MM.1S (cell line): Measurements from ENCODE around the gene SAMD13.

Experiments used
- DNase-seq: peaks from one replicate; pipeline ENCODE4 v3.0.0-alpha.2; 2015
- H2AFZ ChIP-seq: fragments of 300-600 bp; sonication (generic); 2 replicates; pipeline ENCODE4 v1.6.0; 2016; ENCODE audit warnings: antibody characterized with exemption, low read length
- H3F3A ChIP-seq: fragments of 300-600 bp; sonication (generic); 2 replicates; pipeline ENCODE4 v1.6.1; 2016; ENCODE audit warnings: mild to moderate bottlenecking, antibody characterized with exemption, low read length, moderate library complexity, mixed read lengths; ENCODE audit not compliant: insufficient read depth
- H3K27ac ChIP-seq: fragments of 300-600 bp; sonication (generic); 2 replicates; pipeline ENCODE4 v1.5.1; 2016; ENCODE audit warnings: mild to moderate bottlenecking, low read length
- H3K27me3 ChIP-seq: fragments of 300-600 bp; sonication (generic); replicated peaks from 2 replicates; pipeline ENCODE4 v1.6.0; 2016; ENCODE audit warnings: low read length; ENCODE audit not compliant: insufficient read depth
- H3K36me3 ChIP-seq: fragments of 300-600 bp; sonication (generic); replicated peaks from 2 replicates; pipeline ENCODE4 v1.6.1; 2016; ENCODE audit warnings: mild to moderate bottlenecking, low read length, mixed read lengths; ENCODE audit not compliant: insufficient read depth
- H3K4me1 ChIP-seq: fragments of 300-600 bp; sonication (generic); 2 replicates; pipeline ENCODE4 v1.6.1; 2016; ENCODE audit warnings: low read length, mixed read lengths
- H3K4me2 ChIP-seq: fragments of 300-600 bp; sonication (generic); 2 replicates; pipeline ENCODE4 v1.6.0; 2016; ENCODE audit warnings: low read depth, low read length
- H3K4me3 ChIP-seq: fragments of 300-600 bp; sonication (generic); 2 replicates; pipeline ENCODE4 v1.5.1; 2016; ENCODE audit warnings: low read length, mixed read lengths
- H3K79me2 ChIP-seq: fragments of 300-600 bp; sonication (generic); 2 replicates; pipeline ENCODE4 v1.6.1; 2016; ENCODE audit warnings: mixed run types, low read length, mixed read lengths
- H3K9ac ChIP-seq: fragments of 300-600 bp; sonication (generic); 2 replicates; pipeline ENCODE4 v1.6.1; 2016; ENCODE audit warnings: low read length, mixed read lengths
- H3K9me2 ChIP-seq: fragments of 300-600 bp; sonication (generic); replicated peaks from 2 replicates; pipeline ENCODE4 v1.6.1; 2016; ENCODE audit warnings: mild to moderate bottlenecking, low read length, mixed read lengths; ENCODE audit not compliant: insufficient read depth
- H3K9me3 ChIP-seq: fragments of 300-600 bp; sonication (generic); replicated peaks from 2 replicates; pipeline ENCODE4 v1.6.1; 2016; ENCODE audit warnings: mild to moderate bottlenecking, low read length, mixed read lengths; ENCODE audit not compliant: insufficient read depth
- H4K20me1 ChIP-seq: fragments of 300-600 bp; sonication (generic); 2 replicates; pipeline ENCODE4 v1.6.1; 2016; ENCODE audit warnings: mild to moderate bottlenecking, low read length, moderate library complexity, mixed read lengths; ENCODE audit not compliant: insufficient read depth
- EZH2 ChIP-seq: fragments of 300-600 bp; sonication (generic); optimal IDR thresholded peaks from 2 replicates; pipeline ENCODE3; 2017; ENCODE audit warnings: low read depth, mild to moderate bottlenecking, antibody characterized with exemption, low read length, mixed read lengths
- EZH2phosphoT487 ChIP-seq: fragments of 300-600 bp; sonication (generic); IDR thresholded peaks from 2 replicates; pipeline ENCODE4 v1.6.1; 2018; ENCODE audit warnings: antibody characterized with exemption, low read length
- TF ChIP-seq, protein P1 (sequence below): fragments of 300-600 bp; sonication (generic); IDR thresholded peaks from 2 replicates; pipeline ENCODE4 v1.5.1; 2016; ENCODE audit warnings: antibody characterized with exemption, low read length, mixed read lengths

Gene SAMD13

DNA sequence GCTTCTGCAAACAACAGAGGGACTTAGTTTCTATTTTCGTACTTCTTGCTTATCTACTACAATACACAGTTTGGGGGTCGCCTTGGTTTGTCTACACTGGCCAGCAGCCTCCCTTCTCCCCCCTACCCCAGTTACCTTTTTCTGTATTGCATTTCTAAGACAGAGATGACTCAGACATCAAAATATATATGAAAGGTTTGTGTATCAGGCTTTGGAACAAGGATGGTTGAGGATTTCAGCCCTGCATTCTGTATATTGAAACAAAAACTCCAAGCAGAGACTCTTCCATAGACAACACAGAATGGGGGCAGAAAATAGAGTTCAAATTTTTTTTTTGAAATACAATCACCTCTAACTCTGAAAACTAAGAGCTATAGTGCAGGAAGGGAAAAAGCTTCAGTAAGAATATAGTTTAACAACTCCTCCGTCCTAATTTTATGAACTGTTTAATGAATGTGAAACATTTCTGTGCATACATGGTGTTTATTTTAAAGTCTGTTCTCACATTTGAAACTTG, 1.9 kb downstream of the SAMD13 start:
- Histone ChIP-seq H3K4me2 (peak overlapping the region; percentile 52), H3K27ac (no peak overlapping the region), H3K4me3 (peak overlapping the region; percentile 11; the same call in 1 of the 2 replicates), H3K36me3 (no peaks in the 10 kb centered on the region), H3K9me2 (no peaks in the 10 kb centered on the region), H3K79me2 (no peaks in the 10 kb centered on the region), H3F3A (no peaks in the 10 kb centered on the region), H4K20me1 (no peaks in the 10 kb centered on the region), H2AFZ (peak overlapping the region; percentile 23; the same call in 1 of the 2 replicates), H3K9ac (no peak overlapping the region), H3K4me1 (no peaks in the 10 kb centered on the region), H3K27me3 (no peaks in the 10 kb centered on the region), H3K9me3 (no peaks in the 10 kb centered on the region)
- DNase-seq, result no peak
- TF ChIP-seq EZH2 (no peak), EZH2phosphoT487 (no peak)
- TF ChIP-seq, protein P1, sequence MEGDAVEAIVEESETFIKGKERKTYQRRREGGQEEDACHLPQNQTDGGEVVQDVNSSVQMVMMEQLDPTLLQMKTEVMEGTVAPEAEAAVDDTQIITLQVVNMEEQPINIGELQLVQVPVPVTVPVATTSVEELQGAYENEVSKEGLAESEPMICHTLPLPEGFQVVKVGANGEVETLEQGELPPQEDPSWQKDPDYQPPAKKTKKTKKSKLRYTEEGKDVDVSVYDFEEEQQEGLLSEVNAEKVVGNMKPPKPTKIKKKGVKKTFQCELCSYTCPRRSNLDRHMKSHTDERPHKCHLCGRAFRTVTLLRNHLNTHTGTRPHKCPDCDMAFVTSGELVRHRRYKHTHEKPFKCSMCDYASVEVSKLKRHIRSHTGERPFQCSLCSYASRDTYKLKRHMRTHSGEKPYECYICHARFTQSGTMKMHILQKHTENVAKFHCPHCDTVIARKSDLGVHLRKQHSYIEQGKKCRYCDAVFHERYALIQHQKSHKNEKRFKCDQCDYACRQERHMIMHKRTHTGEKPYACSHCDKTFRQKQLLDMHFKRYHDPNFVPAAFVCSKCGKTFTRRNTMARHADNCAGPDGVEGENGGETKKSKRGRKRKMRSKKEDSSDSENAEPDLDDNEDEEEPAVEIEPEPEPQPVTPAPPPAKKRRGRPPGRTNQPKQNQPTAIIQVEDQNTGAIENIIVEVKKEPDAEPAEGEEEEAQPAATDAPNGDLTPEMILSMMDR, result no peak

DNA sequence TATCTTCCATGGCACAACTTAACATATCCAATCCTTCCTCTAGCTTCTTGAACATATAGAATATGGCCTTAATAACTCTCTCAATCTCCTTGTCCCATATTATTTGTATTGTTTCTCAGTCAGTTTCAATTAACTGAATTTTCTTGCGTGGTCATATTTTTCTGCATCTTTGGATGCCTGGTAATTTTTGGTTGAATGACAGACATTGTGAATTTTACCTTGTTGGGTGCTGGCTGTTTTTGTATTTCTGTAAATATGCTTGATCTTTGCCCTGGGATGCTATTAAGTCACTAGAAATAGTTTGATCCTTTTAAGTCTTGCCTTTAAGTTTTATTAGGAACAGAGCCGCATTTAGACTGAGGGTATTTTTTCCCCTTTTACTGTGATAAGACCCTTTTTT, 5.9 kb downstream of the SAMD13 start:
- Histone ChIP-seq H3F3A (no peaks in the 10 kb centered on the region), H3K9me3 (no peaks in the 10 kb centered on the region), H4K20me1 (no peaks in the 10 kb centered on the region), H3K4me1 (no peaks in the 10 kb centered on the region), H3K27me3 (no peaks in the 10 kb centered on the region), H3K36me3 (no peaks in the 10 kb centered on the region), H3K9me2 (no peaks in the 10 kb centered on the region), H3K27ac (no peak overlapping the region), H3K4me3 (no peak overlapping the region), H3K79me2 (no peaks in the 10 kb centered on the region), H2AFZ (no peak overlapping the region), H3K4me2 (no peak overlapping the region), H3K9ac (no peak overlapping the region)
- TF ChIP-seq, protein P1, result no peak
- TF ChIP-seq EZH2 (no peak), EZH2phosphoT487 (no peak)
- no peak for DNase-seq

DNA sequence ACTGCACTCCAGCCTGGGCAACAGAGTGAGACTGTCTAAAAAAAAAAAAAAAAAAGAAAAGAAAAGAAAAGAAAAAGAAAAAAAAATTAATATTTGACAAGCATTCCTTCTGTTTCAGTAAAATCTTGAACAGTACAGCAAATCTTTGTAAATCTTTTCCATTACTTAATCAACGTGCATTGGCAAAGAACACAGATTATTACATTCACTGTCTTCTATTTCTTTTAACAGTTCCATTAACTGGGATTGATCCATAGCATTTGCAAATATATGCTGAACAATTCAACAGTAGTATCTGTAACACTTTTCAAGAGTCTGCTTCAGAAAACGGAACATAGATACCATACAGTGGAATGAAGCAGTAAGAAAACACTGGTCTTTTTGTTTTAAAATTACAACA, 9.8 kb downstream of the SAMD13 start:
- Histone ChIP-seq H3F3A (no peaks in the 10 kb centered on the region), H3K36me3 (no peaks in the 10 kb centered on the region), H2AFZ (no peak overlapping the region), H3K79me2 (no peaks in the 10 kb centered on the region), H3K27me3 (no peaks in the 10 kb centered on the region), H3K4me3 (no peak overlapping the region), H3K4me2 (no peak overlapping the region), H3K9me3 (no peaks in the 10 kb centered on the region), H3K27ac (no peak overlapping the region), H3K4me1 (no peaks in the 10 kb centered on the region), H4K20me1 (no peaks in the 10 kb centered on the region), H3K9ac (no peak overlapping the region), H3K9me2 (no peaks in the 10 kb centered on the region)
- DNase-seq, result no peak
- TF ChIP-seq EZH2phosphoT487, result no peak
- no peak for TF ChIP-seq EZH2
- TF ChIP-seq, protein P1, result no peak
